Measurements from ENCODE around the gene DGLUCY. TPM values are rescaled to one million over a fixed set of nuclear protein-coding genes. Genes with fewer than 3 reads are reported as not detected.
A peak's percentile ranks its signal among the peaks of the same experiment; 100 is the strongest.

Gene DGLUCY
- total and polyA plus RNA-seq, 2 experiments from 2014 or later, result 15.2 to 15.7 TPM

DNA sequence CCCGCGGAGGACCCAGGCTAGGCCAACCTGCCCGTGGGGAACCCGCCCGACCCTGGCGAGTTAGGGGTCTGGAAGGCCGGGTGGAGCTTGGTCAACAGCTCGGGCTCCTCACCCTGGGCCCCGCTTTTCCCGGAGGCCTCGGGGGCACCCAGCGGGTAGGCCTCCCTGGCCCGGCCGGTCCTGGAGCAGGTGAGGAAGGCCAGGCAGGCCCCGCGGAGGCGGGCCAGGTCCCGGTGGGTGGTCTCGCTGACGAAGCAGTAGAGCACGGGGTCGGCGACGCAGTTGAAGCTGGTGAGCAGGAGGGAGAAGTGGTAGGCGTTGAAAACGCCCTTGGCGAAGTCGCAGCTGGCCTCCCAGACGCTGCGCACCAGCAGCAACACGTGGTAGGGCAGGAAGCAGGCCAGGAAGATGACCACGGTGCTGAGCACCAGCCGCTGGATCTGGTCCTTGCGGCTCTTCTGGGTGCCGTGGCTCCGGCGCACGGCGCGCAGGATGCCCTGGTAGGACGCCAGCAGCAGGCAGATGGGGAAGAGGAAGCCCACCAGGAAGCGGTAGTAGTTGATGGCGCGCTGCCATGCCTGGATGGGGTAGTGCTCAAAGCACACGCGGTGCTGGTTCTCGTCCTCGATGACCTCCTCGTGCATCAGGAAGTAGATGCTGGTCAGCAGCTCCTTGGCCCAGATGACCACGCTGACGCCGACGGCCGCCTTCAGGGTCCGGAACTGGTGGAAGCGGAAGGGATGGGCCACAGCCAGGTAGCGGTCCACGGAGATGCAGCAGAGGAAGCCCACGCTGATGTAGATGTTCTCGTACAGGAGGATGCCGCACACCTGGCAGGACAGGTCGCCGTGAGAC lies 120.3 kb downstream of the DGLUCY start:
- in situ Hi-C loops (cut with MboI), result no loop called here

DNA sequence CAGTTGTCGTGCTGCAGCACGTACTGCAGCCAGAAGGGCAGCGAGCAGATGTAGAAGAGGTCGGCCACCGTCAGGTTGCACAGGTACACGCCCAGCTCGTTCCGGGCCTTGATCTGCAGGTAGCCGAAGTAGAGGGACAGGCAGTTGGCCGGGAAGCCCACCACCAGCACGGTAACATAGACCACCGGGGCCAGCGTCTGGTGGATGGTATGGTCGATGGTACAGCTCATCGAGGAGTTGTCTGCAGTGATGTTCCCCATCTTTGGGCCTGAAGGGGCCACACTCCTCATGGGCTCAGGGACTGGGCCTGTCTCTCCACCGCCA lies 120.9 kb downstream of the DGLUCY start:
- H3K9me3 ChIP-seq (ENCODE audit: low read depth), result no peaks in the 10 kb centered on the region
- TF ChIP-seq EZH2 (IDR thresholded peaks at IDR 0.05; ENCODE audit: insufficient read depth, poor library complexity, severe bottlenecking), result no peak
- TF ChIP-seq EZH2phosphoT487 (IDR thresholded peaks at IDR 0.05; ENCODE audit: insufficient read depth, low read depth), result no peak
- H3K4me1 ChIP-seq (ENCODE audit: insufficient read depth), result peaks cover 36% of the 10 kb centered on the region
- H3K27me3 ChIP-seq (replicated peaks; ENCODE audit: insufficient read depth), result no peaks in the 10 kb centered on the region
- H3F3A ChIP-seq (ENCODE audit: insufficient read depth), result peaks cover 37% of the 10 kb centered on the region
- no peak overlapping the region for H3K4me3 ChIP-seq
- H3K36me3 ChIP-seq (ENCODE audit: low read depth), result no peaks in the 10 kb centered on the region
- H4K20me1 ChIP-seq (ENCODE audit: insufficient read depth), result no peaks in the 10 kb centered on the region
- in situ Hi-C loops (cut with MboI), result no loop called here
- H3K9me2 ChIP-seq (ENCODE audit: insufficient read depth), result no peaks in the 10 kb centered on the region
- DNase-seq, result no peak
- H3K79me2 ChIP-seq (ENCODE audit: insufficient read depth), result peaks cover 24% of the 10 kb centered on the region
- no peak overlapping the region for H3K9ac ChIP-seq
- no peak overlapping the region for H3K27ac ChIP-seq
- WGBS, 2 experiments (ENCODE audit: low coverage in 1 of 2, low lambda C conversion rate in 2 of 2, missing lambda C conversion rate in 2 of 2), result 95 to 99% methylated on average over 16 of the region's 16 CpGs
- no peak overlapping the region for H3K4me2 ChIP-seq (ENCODE audit: unreplicated experiment)
- no peak overlapping the region for H2AFZ ChIP-seq

More for the DNA sequence above, 120.3 kb downstream of the DGLUCY start:
- Histone ChIP-seq H3K27ac (no peak overlapping the region), H3K9me2 (ENCODE audit: insufficient read depth) (no peaks in the 10 kb centered on the region), H3K4me2 (ENCODE audit: unreplicated experiment) (no peak overlapping the region), H3K79me2 (ENCODE audit: insufficient read depth) (peaks cover 19% of the 10 kb centered on the region), H3K4me1 (ENCODE audit: insufficient read depth) (peaks cover 41% of the 10 kb centered on the region), H3K4me3 (no peak overlapping the region), H2AFZ (no peak overlapping the region), H3K36me3 (ENCODE audit: low read depth) (no peaks in the 10 kb centered on the region), H3F3A (ENCODE audit: insufficient read depth) (peaks cover 42% of the 10 kb centered on the region), H3K9ac (no peak overlapping the region), H3K9me3 (ENCODE audit: low read depth) (no peaks in the 10 kb centered on the region), H3K27me3 (replicated peaks; ENCODE audit: insufficient read depth) (no peaks in the 10 kb centered on the region), H4K20me1 (ENCODE audit: insufficient read depth) (no peaks in the 10 kb centered on the region)
- TF ChIP-seq EZH2 (IDR thresholded peaks at IDR 0.05; ENCODE audit: insufficient read depth, poor library complexity, severe bottlenecking) (no peak), EZH2phosphoT487 (IDR thresholded peaks at IDR 0.05; ENCODE audit: insufficient read depth, low read depth) (no peak)
- WGBS, 2 experiments (ENCODE audit: low coverage in 1 of 2, low lambda C conversion rate in 2 of 2, missing lambda C conversion rate in 2 of 2), result 96% methylated on average over 61 of the region's 63 CpGs
- DNase-seq, result no peak

DNA sequence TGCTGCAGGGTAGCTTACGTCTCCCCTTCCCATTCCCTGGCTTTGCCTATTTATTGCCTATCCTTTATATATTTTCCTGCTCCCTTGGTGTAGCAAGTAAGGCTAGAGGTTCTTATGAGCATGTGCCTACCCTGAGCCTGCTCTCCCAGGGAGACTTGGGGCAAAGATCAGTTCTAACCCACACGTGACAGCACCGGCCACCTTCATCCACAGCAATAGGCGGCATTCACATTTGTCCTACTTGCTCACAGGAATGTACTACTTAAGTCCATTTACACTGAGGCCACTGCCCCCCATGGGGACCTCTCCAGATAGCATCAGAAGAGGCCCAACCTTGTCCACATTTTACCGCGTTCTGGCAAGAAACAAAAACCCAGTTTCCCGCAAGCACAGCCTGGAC lies 122.0 kb downstream of the DGLUCY start:
- Histone ChIP-seq H3F3A (ENCODE audit: insufficient read depth) (peaks cover 26% of the 10 kb centered on the region), H3K4me1 (ENCODE audit: insufficient read depth) (peaks cover 26% of the 10 kb centered on the region), H3K27me3 (replicated peaks; ENCODE audit: insufficient read depth) (no peaks in the 10 kb centered on the region), H3K9ac (no peak overlapping the region), H3K27ac (no peak overlapping the region), H3K4me3 (no peak overlapping the region), H3K9me3 (ENCODE audit: low read depth) (no peaks in the 10 kb centered on the region), H2AFZ (no peak overlapping the region), H3K79me2 (ENCODE audit: insufficient read depth) (peaks cover 33% of the 10 kb centered on the region), H4K20me1 (ENCODE audit: insufficient read depth) (no peaks in the 10 kb centered on the region), H3K4me2 (ENCODE audit: unreplicated experiment) (no peak overlapping the region), H3K9me2 (ENCODE audit: insufficient read depth) (no peaks in the 10 kb centered on the region), H3K36me3 (ENCODE audit: low read depth) (no peaks in the 10 kb centered on the region)
- in situ Hi-C loops (cut with MboI), result no loop called here
- no peak for DNase-seq
- WGBS, 2 experiments (ENCODE audit: low coverage in 1 of 2, low lambda C conversion rate in 2 of 2, missing lambda C conversion rate in 2 of 2), result 93% methylated on average over 7 of the region's 7 CpGs
- TF ChIP-seq EZH2 (IDR thresholded peaks at IDR 0.05; ENCODE audit: insufficient read depth, poor library complexity, severe bottlenecking) (no peak), EZH2phosphoT487 (IDR thresholded peaks at IDR 0.05; ENCODE audit: insufficient read depth, low read depth) (no peak)

DNA sequence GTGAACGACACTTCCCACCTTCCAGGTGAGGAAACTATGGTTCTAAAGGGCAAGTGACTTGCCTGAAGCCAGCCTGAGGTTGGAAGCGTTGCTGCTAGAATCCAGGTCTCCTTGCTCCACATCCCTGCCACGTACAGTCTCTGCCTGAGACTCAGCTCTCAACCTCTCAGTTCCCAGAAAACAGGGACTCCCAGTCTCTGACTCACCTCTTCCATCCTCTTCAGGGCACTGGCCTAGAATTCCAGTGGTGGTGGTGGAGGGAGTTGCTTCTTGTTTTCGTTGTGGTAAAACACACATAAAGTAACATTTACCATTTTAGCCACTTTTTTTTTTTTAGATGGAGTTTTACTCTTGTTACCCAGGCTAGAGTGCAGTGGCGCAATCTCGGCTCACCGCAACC lies 123.3 kb downstream of the DGLUCY start:
- Histone ChIP-seq H2AFZ (no peak overlapping the region), H3K9ac (peak overlapping the region; percentile 65), H3K27ac (peak overlapping the region; percentile 87), H3F3A (ENCODE audit: insufficient read depth) (peaks cover 12% of the 10 kb centered on the region), H4K20me1 (ENCODE audit: insufficient read depth) (no peaks in the 10 kb centered on the region), H3K79me2 (ENCODE audit: insufficient read depth) (peaks cover 47% of the 10 kb centered on the region), H3K27me3 (replicated peaks; ENCODE audit: insufficient read depth) (no peaks in the 10 kb centered on the region), H3K36me3 (ENCODE audit: low read depth) (no peaks in the 10 kb centered on the region), H3K4me1 (ENCODE audit: insufficient read depth) (peaks cover 14% of the 10 kb centered on the region), H3K9me3 (ENCODE audit: low read depth) (no peaks in the 10 kb centered on the region), H3K9me2 (ENCODE audit: insufficient read depth) (no peaks in the 10 kb centered on the region), H3K4me3 (no peak overlapping the region), H3K4me2 (ENCODE audit: unreplicated experiment) (no peak overlapping the region)
- WGBS, 2 experiments (ENCODE audit: low coverage in 1 of 2, low lambda C conversion rate in 2 of 2, missing lambda C conversion rate in 2 of 2), result 66 to 67% methylated on average over 7 of the region's 7 CpGs
- in situ Hi-C loops (cut with MboI), result no loop called here
- TF ChIP-seq EZH2 (IDR thresholded peaks at IDR 0.05; ENCODE audit: insufficient read depth, poor library complexity, severe bottlenecking), result no peak
- TF ChIP-seq EZH2phosphoT487 (IDR thresholded peaks at IDR 0.05; ENCODE audit: insufficient read depth, low read depth), result no peak
- peak; percentile 92 for DNase-seq

Measured in GM23248 (cell line).